DOHH2 (cell line): ENCODE measurements around the gene OR10H2.

Source experiments
- H3F3A ChIP-seq: fragments of 200-600 bp; sonication (generic), shearing (Covaris generic); 2 replicates; pipeline ENCODE4 v1.6.0; 2016; ENCODE audit warnings: antibody characterized with exemption, mild to moderate bottlenecking; ENCODE audit not compliant: control insufficient read depth, insufficient read depth
- H3K27ac ChIP-seq: fragments of 200-600 bp; sonication (generic); 2 replicates; pipeline ENCODE4 v1.5.1; 2014; ENCODE audit warnings: low read depth, mild to moderate bottlenecking, low read length, moderate library complexity
- H3K27me3 ChIP-seq: fragments of 200-600 bp; sonication (generic); 2 replicates; pipeline ENCODE4 v1.6.1; 2014; ENCODE audit warnings: mild to moderate bottlenecking, low read length, mixed read lengths; ENCODE audit not compliant: control insufficient read depth
- H3K36me3 ChIP-seq: fragments of 200-600 bp; sonication (generic); 2 replicates; pipeline ENCODE4 v1.6.1; 2014; ENCODE audit warnings: mild to moderate bottlenecking, low read length, moderate library complexity, mixed read lengths; ENCODE audit not compliant: control insufficient read depth
- H3K4me1 ChIP-seq: fragments of 200-600 bp; sonication (generic); 2 replicates; pipeline ENCODE4 v1.6.1; 2014; ENCODE audit warnings: mild to moderate bottlenecking, low read length, mixed read lengths; ENCODE audit not compliant: control insufficient read depth
- H3K4me2 ChIP-seq: fragments of 200-600 bp; sonication (generic); 2 replicates; pipeline ENCODE4 v1.6.0; 2014; ENCODE audit warnings: mild to moderate bottlenecking, low read length, moderate library complexity
- H3K4me3 ChIP-seq: fragments of 200-600 bp; sonication (generic); 2 replicates; pipeline ENCODE4 v1.5.1; 2014; ENCODE audit warnings: mild to moderate bottlenecking, low read length, mixed read lengths
- H3K79me2 ChIP-seq: fragments of 200-600 bp; sonication (generic); 2 replicates; pipeline ENCODE4 v1.6.1; 2014; ENCODE audit warnings: mild to moderate bottlenecking, low read length, mixed read lengths; ENCODE audit not compliant: control insufficient read depth
- H3K9me2 ChIP-seq: fragments of 200-600 bp; sonication (generic); replicated peaks from 2 replicates; pipeline ENCODE4 v1.6.1; 2014; ENCODE audit warnings: mild to moderate bottlenecking, low read length, mixed read lengths; ENCODE audit not compliant: control insufficient read depth
- H3K9me3 ChIP-seq: fragments of 200-600 bp; sonication (generic); 2 replicates; pipeline ENCODE4 v1.6.1; 2014; ENCODE audit warnings: antibody characterized with exemption, low read length, mixed read lengths; ENCODE audit not compliant: control insufficient read depth, insufficient read depth
- H4K20me1 ChIP-seq: fragments of 200-600 bp; sonication (generic); 2 replicates; pipeline ENCODE4 v1.6.0; 2014; ENCODE audit warnings: low read depth, mild to moderate bottlenecking, antibody characterized with exemption, low read length, moderate library complexity; ENCODE audit not compliant: control insufficient read depth, insufficient read depth
- CTCF ChIP-seq: fragments of 200-600 bp; sonication (generic); IDR thresholded peaks from one replicate; pipeline ENCODE4 v1.5.1; 2014; ENCODE audit warnings: antibody characterized with exemption, mild to moderate bottlenecking, low read depth, low read length; ENCODE audit not compliant: poor library complexity, severe bottlenecking
- EZH2phosphoT487 ChIP-seq: fragments of 200-600 bp; sonication (generic); IDR thresholded peaks from 2 replicates; pipeline ENCODE4 v1.6.1; 2017; ENCODE audit warnings: borderline replicate concordance, mild to moderate bottlenecking, antibody characterized with exemption, low read length, moderate library complexity, mixed read lengths

Gene OR10H2

GRCh38 chr19:15740785-15741184, 13.0 kb downstream of the OR10H2 start:
- Histone ChIP-seq H3K9me2 (no peaks in the 10 kb centered on the region), H3K9me3 (peaks cover 11% of the 10 kb centered on the region; the same call in 1 of the 2 replicates), H3K27me3 (no peaks in the 10 kb centered on the region; the same call in 1 of the 2 replicates), H3K79me2 (no peaks in the 10 kb centered on the region), H3K4me1 (no peaks in the 10 kb centered on the region), H3F3A (no peaks in the 10 kb centered on the region), H3K4me3 (no peak overlapping the region), H4K20me1 (no peaks in the 10 kb centered on the region), H3K27ac (no peak overlapping the region), H3K36me3 (no peaks in the 10 kb centered on the region), H3K4me2 (no peak overlapping the region)
- TF ChIP-seq CTCF, result no peak
- no peak for TF ChIP-seq EZH2phosphoT487

- Histone ChIP-seq H3K4me1 (no peaks in the 10 kb centered on the region), H3K79me2 (no peaks in the 10 kb centered on the region), H4K20me1 (no peaks in the 10 kb centered on the region), H3K4me3 (no peak overlapping the region), H3K27me3 (peaks cover 11% of the 10 kb centered on the region), H3K27ac (no peak overlapping the region), H3K36me3 (no peaks in the 10 kb centered on the region), H3K9me2 (no peaks in the 10 kb centered on the region), H3K9me3 (no peaks in the 10 kb centered on the region), H3K4me2 (no peak overlapping the region), H3F3A (no peaks in the 10 kb centered on the region)
- TF ChIP-seq EZH2phosphoT487 (no peak), CTCF (no peak)
These were observed 20.4 kb downstream of the OR10H2 start for GRCh38 chr19:15748239-15748638.

- no peak for TF ChIP-seq EZH2phosphoT487
- TF ChIP-seq CTCF, result no peak
- Histone ChIP-seq H3K79me2 (no peaks in the 10 kb centered on the region), H4K20me1 (no peaks in the 10 kb centered on the region), H3K4me3 (no peak overlapping the region), H3K27ac (no peak overlapping the region), H3K27me3 (peaks cover 8% of the 10 kb centered on the region), H3K9me3 (no peaks in the 10 kb centered on the region), H3K36me3 (no peaks in the 10 kb centered on the region), H3K9me2 (no peaks in the 10 kb centered on the region), H3F3A (no peaks in the 10 kb centered on the region), H3K4me1 (no peaks in the 10 kb centered on the region), H3K4me2 (no peak overlapping the region)
These were observed 30.6 kb downstream of the OR10H2 start for GRCh38 chr19:15758379-15758778.
